CD4-positive, alpha-beta T cell treated with Interleukin-12 subunit alpha and Interleukin-12 subunit beta, for 1 hour (primary cell): ENCODE data around the gene ACTR1B.
A peak's percentile ranks its signal among the peaks of the same experiment; 100 is the strongest.
"Not testable (repeated sequence)": the region's sequence is repeated elsewhere in the genome, so short reads cannot be mapped to it uniquely, and the experiment has no call there.

Source experiments
- DNase-seq: peaks from one replicate; pipeline ENCODE4 v3.0.0-alpha.2; 2020

The ACTR1B gene

GRCh38 chr2:97663962-97664635 is at the start of gene ACTR1B:
TSS of gene ACTR1B (minus strand) at chr2:97664044. CDS start at chr2:97663890, 154 bp downstream.
- peak; percentile 99 for DNase-seq

- DNase-seq: no peak
These were observed 49.0 kb upstream of the ACTR1B start for GRCh38 chr2:97712693-97713295.

- not testable (repeated sequence) for DNase-seq
These were observed 48.3 kb upstream of the ACTR1B start for GRCh38 chr2:97712175-97712574.

- DNase-seq: no peak
These were observed 47.5 kb upstream of the ACTR1B start for GRCh38 chr2:97711394-97711711.

- DNase-seq: no peak
These were observed 44.8 kb upstream of the ACTR1B start for GRCh38 chr2:97708608-97709007.

GRCh38 chr2:97708048-97708380 is 44.2 kb upstream of the ACTR1B start:
- DNase-seq: no peak

GRCh38 chr2:97707362-97708047 is 43.7 kb upstream of the ACTR1B start:
- no peak for DNase-seq

- DNase-seq: no peak
These were observed 43.0 kb upstream of the ACTR1B start for GRCh38 chr2:97706708-97707345.

- DNase-seq: no peak
These were observed 42.3 kb upstream of the ACTR1B start for GRCh38 chr2:97706112-97706511.

GRCh38 chr2:97704989-97705388 is 41.1 kb upstream of the ACTR1B start:
- DNase-seq: no peak

- DNase-seq: no peak
These were observed 39.9 kb upstream of the ACTR1B start for GRCh38 chr2:97703741-97704140.

- no peak for DNase-seq
These were observed 39.1 kb upstream of the ACTR1B start for GRCh38 chr2:97702731-97703470.

- DNase-seq: no peak
These were observed 38.1 kb upstream of the ACTR1B start for GRCh38 chr2:97701851-97702465.

GRCh38 chr2:97701186-97701585 is 37.3 kb upstream of the ACTR1B start:
- no peak for DNase-seq

- DNase-seq: peak; percentile 70
These were observed 36.1 kb upstream of the ACTR1B start for GRCh38 chr2:97699765-97700444.

- no peak for DNase-seq
These were observed 34.7 kb upstream of the ACTR1B start for GRCh38 chr2:97698530-97698929.

GRCh38 chr2:97697252-97698235 is 33.7 kb upstream of the ACTR1B start:
- peak; percentile 91 for DNase-seq

- no peak for DNase-seq
These were observed 31.9 kb upstream of the ACTR1B start for GRCh38 chr2:97695744-97696143.

GRCh38 chr2:97693476-97693875 is 29.6 kb upstream of the ACTR1B start:
- no peak for DNase-seq

- DNase-seq: no peak
These were observed 27.3 kb upstream of the ACTR1B start for GRCh38 chr2:97691166-97691565.
